BJ (cell line): ENCODE data around the gene AOPEP. TPM values are rescaled to one million over a fixed set of nuclear protein-coding genes. Genes with fewer than 3 reads are reported as not detected.
A peak's percentile ranks its signal among the peaks of the same experiment; 100 is the strongest.

ENCODE experiments used
- CTCF ChIA-PET: fragments of 350-600 bp; formaldehyde crosslinking; extraction: SDS; loops from one replicate; lab custom pipeline; 2021; ENCODE audit warnings: antibody characterized with exemption, inconsistent platforms; lab: Yijun Ruan, JAX
- POLR2A ChIA-PET: fragments of 300-600 bp; sonication (Branson Sonifier 250); formaldehyde crosslinking; extraction: SDS; loops from one replicate; lab custom pipeline; 2021; ENCODE audit warnings: antibody characterized with exemption; lab: Charles Lee
- DNase-seq: peaks from one replicate; pipeline ENCODE4 v3.0.0-alpha.2; 2011; ENCODE audit warnings: low read depth
- H3K27me3 ChIP-seq: 2 replicates; pipeline ENCODE4 v1.6.0; 2011; ENCODE audit warnings: low read length; ENCODE audit not compliant: control insufficient read depth, insufficient read depth
- H3K36me3 ChIP-seq: 2 replicates; pipeline ENCODE4 v1.5.1; 2011; ENCODE audit warnings: low read length; ENCODE audit not compliant: control insufficient read depth, insufficient read depth
- H3K4me3 ChIP-seq: 2 replicates; pipeline ENCODE4 v1.5.1; 2011; ENCODE audit warnings: low read depth, mild to moderate bottlenecking, control low read depth, low read length
- CTCF ChIP-seq: IDR thresholded peaks from 2 replicates; pipeline ENCODE4 v1.5.1; 2011; ENCODE audit warnings: low read depth, mild to moderate bottlenecking, control low read depth, inconsistent platforms, low read length, moderate library complexity; ENCODE audit not compliant: insufficient read depth
- polyA minus RNA-seq: library from RNA; depleted of rRNA, polyadenylated mRNA; stranded (reverse); fragments of >200 nt; gene quantifications from 2 replicates; pipeline ENCODE4 v1.2.3, GENCODE V29; 2011; rRNA and poly(A)+ RNA removed
- polyA plus RNA-seq: library from polyadenylated mRNA; depleted of rRNA; stranded (reverse); fragments of >200 nt; gene quantifications from 2 replicates; pipeline ENCODE4 v1.2.3, GENCODE V29; 2011; rRNA removed

The AOPEP gene
- 52.1 and 57.3 TPM in 2 replicates for polyA plus RNA-seq
- 72.4 and 90.3 TPM in 2 replicates for polyA minus RNA-seq

- ChIA-PET POLR2A (no interaction called here), CTCF (interaction anchor here (0.7 to 1.5 kb wide), 3 partner anchors 9 to 54 kb away, joined by 3 read pairs; no protein-coding TSS in a partner anchor)
- no peaks in the 10 kb centered on the region for H3K27me3 ChIP-seq
These were observed at the start of gene AOPEP for GRCh38 chr9:94726495-94727191. AOPEP (plus strand) TSS chr9:94726699; CDS start chr9:94759784, 33,085 bp downstream.

GRCh38 chr9:94677929-94678328 lies 48.6 kb upstream of the AOPEP start:
- POLR2A ChIA-PET: no interaction called here
- Histone ChIP-seq H3K36me3 (no peaks in the 10 kb centered on the region), H3K4me3 (no peak overlapping the region), H3K27me3 (no peaks in the 10 kb centered on the region)
- DNase-seq: no peak
- CTCF ChIA-PET: interaction anchor here (0.6 to 20.6 kb wide), 3 partner anchors 12 to 452 kb away, joined by 4 to 377 read pairs (median 5); no protein-coding TSS in a partner anchor
- no peak for TF ChIP-seq CTCF

More at GRCh38 chr9:94726495-94727191, at the start of gene AOPEP:
- peak; percentile 61 for DNase-seq
- TF ChIP-seq CTCF: no peak
- no peaks in the 10 kb centered on the region for H3K36me3 ChIP-seq
- peak within 1 kb of the TSS; percentile 72 for H3K4me3 ChIP-seq

GRCh38 chr9:94679587-94679986 lies 46.9 kb upstream of the AOPEP start:
- POLR2A ChIA-PET: no interaction called here
- DNase-seq: no peak
- CTCF ChIA-PET: interaction anchor here (0.8 to 20.6 kb wide), 3 partner anchors 87 to 450 kb away, joined by 3 to 377 read pairs (median 4); no protein-coding TSS in a partner anchor
- Histone ChIP-seq H3K4me3 (no peak overlapping the region), H3K27me3 (no peaks in the 10 kb centered on the region), H3K36me3 (no peaks in the 10 kb centered on the region)
- no peak for TF ChIP-seq CTCF

GRCh38 chr9:94680020-94680419 lies 46.5 kb upstream of the AOPEP start:
- TF ChIP-seq CTCF: no peak
- ChIA-PET CTCF (interaction anchor here (0.7 to 20.6 kb wide), 17 partner anchors 11 to 488 kb away, joined by 3 to 377 read pairs (median 4); no protein-coding TSS in a partner anchor), POLR2A (no interaction called here)
- H3K27me3 ChIP-seq: no peaks in the 10 kb centered on the region
- no peaks in the 10 kb centered on the region for H3K36me3 ChIP-seq
- DNase-seq: no peak
- no peak overlapping the region for H3K4me3 ChIP-seq

- DNase-seq: no peak
- Histone ChIP-seq H3K27me3 (no peaks in the 10 kb centered on the region), H3K4me3 (no peak overlapping the region), H3K36me3 (no peaks in the 10 kb centered on the region)
- ChIA-PET POLR2A (interaction anchor here (0.7 kb wide), 1 partner anchor 241 kb away, joined by 3 read pairs; no protein-coding TSS in a partner anchor), CTCF (interaction anchor here (0.7 to 20.6 kb wide), 41 partner anchors 10 to 487 kb away, joined by 3 to 377 read pairs (median 4); no protein-coding TSS in a partner anchor)
- no peak for TF ChIP-seq CTCF
These were observed 45.9 kb upstream of the AOPEP start for GRCh38 chr9:94680621-94681020.
